HepG2 (cell line): ENCODE data around the gene CALML6. TPM values are rescaled to one million over a fixed set of nuclear protein-coding genes. Genes with fewer than 3 reads are reported as not detected.
A peak's percentile ranks its signal among the peaks of the same experiment; 100 is the strongest.

Experiments used
- ASH2L ChIP-seq: fragments of 300-600, 200-600 bp; sonication (generic); IDR thresholded peaks from 2 replicates; pipeline ENCODE4 v1.7.0; 2017; ENCODE audit warnings: low read depth, mild to moderate bottlenecking, moderate library complexity, mixed read lengths, low read length; ENCODE audit not compliant: insufficient read length
- FOXA3 ChIP-seq: IDR thresholded peaks from 2 replicates; pipeline ENCODE4 v1.6.1; 2016; ENCODE audit warnings: missing genetic modification reagents, missing compliant biosample characterization
- KAT8 ChIP-seq: IDR thresholded peaks from 2 replicates; pipeline ENCODE4 v1.6.1; 2016; ENCODE audit warnings: missing genetic modification reagents, missing compliant biosample characterization
- MED1 ChIP-seq: sonication (generic); formaldehyde crosslinking; IDR thresholded peaks from 2 replicates; pipeline ENCODE4 v1.4.0; 2020; ENCODE audit warnings: missing genetic modification reagents
- NONO ChIP-seq, 2 experiments: fragments of 450-650 bp in 1 of 2; sonication (generic) in 1 of 2; formaldehyde crosslinking in 1 of 2; IDR thresholded peaks in 1 of 2; conservative IDR thresholded peaks in 1 of 2; 2 replicates each; pipeline versions ENCODE4 v1.6.1 to v1.8.0; 2017 to 2022; ENCODE audit warnings: mild to moderate bottlenecking in 1 of 2, missing genetic modification reagents in 1 of 2, moderate library complexity in 1 of 2
- SOX6 ChIP-seq, 2 experiments: fragments of 450-650 bp in 1 of 2; sonication (generic) in 1 of 2; formaldehyde crosslinking in 1 of 2; IDR thresholded peaks; 2 replicates each; pipeline versions ENCODE4 v1.4.0 to v1.6.1; 2017 to 2020; ENCODE audit warnings: antibody characterized with exemption in 1 of 2, mild to moderate bottlenecking in 1 of 2, missing genetic modification reagents in 1 of 2
- ZNF232 ChIP-seq: sonication (generic); formaldehyde crosslinking; IDR thresholded peaks from 2 replicates; pipeline ENCODE4 v1.4.0; 2020; ENCODE audit warnings: missing genetic modification reagents, borderline replicate concordance
- ZNF296 ChIP-seq: sonication (generic); formaldehyde crosslinking; conservative IDR thresholded peaks from 2 replicates; pipeline ENCODE4 v1.5.0; 2020; ENCODE audit warnings: mild to moderate bottlenecking, missing genetic modification reagents
- ZNF33B ChIP-seq: sonication (generic); formaldehyde crosslinking; IDR thresholded peaks from 2 replicates; pipeline ENCODE4 v1.5.1; 2020; ENCODE audit warnings: mild to moderate bottlenecking, missing genetic modification reagents
- ZNF441 ChIP-seq: sonication (generic); formaldehyde crosslinking; IDR thresholded peaks from 2 replicates; pipeline ENCODE4 v1.7.0; 2021; ENCODE audit warnings: missing genetic modification reagents, borderline replicate concordance
- ZNF549 ChIP-seq: sonication (generic); formaldehyde crosslinking; IDR thresholded peaks from 2 replicates; pipeline ENCODE4 v1.5.0; 2020; ENCODE audit warnings: missing genetic modification reagents
- ZNF563 ChIP-seq: sonication (generic); formaldehyde crosslinking; IDR thresholded peaks from 2 replicates; pipeline ENCODE4 v1.8.0; 2022; ENCODE audit warnings: mild to moderate bottlenecking, moderate library complexity, missing genetic modification reagents
- ZNF713 ChIP-seq: sonication (generic); formaldehyde crosslinking; IDR thresholded peaks from 2 replicates; pipeline ENCODE4 v1.4.0; 2020; ENCODE audit warnings: mild to moderate bottlenecking, missing genetic modification reagents
- ZNF720 ChIP-seq: sonication (generic); formaldehyde crosslinking; IDR thresholded peaks from 2 replicates; pipeline ENCODE4 v1.4.0; 2020; ENCODE audit warnings: missing genetic modification reagents
- ZNF768 ChIP-seq: sonication (generic); formaldehyde crosslinking; IDR thresholded peaks from 2 replicates; pipeline ENCODE4 v1.4.0; 2020; ENCODE audit warnings: missing genetic modification reagents
- ZNF772 ChIP-seq: sonication (generic); formaldehyde crosslinking; IDR thresholded peaks from 2 replicates; pipeline ENCODE4 v1.5.0; 2020; ENCODE audit warnings: mild to moderate bottlenecking, missing genetic modification reagents
- polyA plus RNA-seq, 8 experiments: library from polyadenylated mRNA; depleted of rRNA in 3 of 8; stranded (reverse) in 7 of 8; unstranded in 1 of 8; fragments of >200 nt; fragmentation: Illumina TruSeq in 4 of 8; extraction: Trizol in 4 of 8; gene quantifications; 2 replicates each; pipeline versions ENCODE4 v1.2.1 to v1.2.3, GENCODE V29; 2011 to 2016; ENCODE audit warnings: low read depth in 4 of 8, missing spikeins in 1 of 8, mixed read lengths in 1 of 8; ENCODE audit not compliant: insufficient read depth in 1 of 8
- total RNA-seq, 5 experiments: library from RNA; depleted of rRNA; stranded (reverse); fragments of >200 nt; fragmentation: Illumina TruSeq; extraction: Trizol; gene quantifications; 2 replicates each; pipeline ENCODE4 v1.2.3, GENCODE V29; 2016; ENCODE audit warnings: low read depth in 1 of 5
- TF ChIP-seq, protein P1 (sequence below): IDR thresholded peaks from 2 replicates; pipeline ENCODE4 v1.6.1; 2016; ENCODE audit warnings: low read depth, missing genetic modification reagents, missing compliant biosample characterization
- TF ChIP-seq, protein P2 (sequence below): IDR thresholded peaks from 2 replicates; pipeline ENCODE4 v1.6.1; 2018; ENCODE audit warnings: missing genetic modification reagents, mild to moderate bottlenecking, missing compliant biosample characterization
- TF ChIP-seq, protein P3 (sequence below): sonication (generic); formaldehyde crosslinking; IDR thresholded peaks from 2 replicates; pipeline ENCODE4 v1.4.0; 2020; ENCODE audit warnings: mild to moderate bottlenecking, low read depth, missing genetic modification reagents
- TF ChIP-seq, protein P4 (sequence below): sonication (generic); formaldehyde crosslinking; IDR thresholded peaks from 2 replicates; pipeline ENCODE4 v1.8.0; 2023; ENCODE audit warnings: mild to moderate bottlenecking, missing genetic modification reagents

Gene CALML6
- total and polyA plus RNA-seq, 2 of the 13 experiments (the other 11 are each of a cell fraction or from before 2014, with no cell fraction given) = 0.11 to 0.12 TPM

DNA sequence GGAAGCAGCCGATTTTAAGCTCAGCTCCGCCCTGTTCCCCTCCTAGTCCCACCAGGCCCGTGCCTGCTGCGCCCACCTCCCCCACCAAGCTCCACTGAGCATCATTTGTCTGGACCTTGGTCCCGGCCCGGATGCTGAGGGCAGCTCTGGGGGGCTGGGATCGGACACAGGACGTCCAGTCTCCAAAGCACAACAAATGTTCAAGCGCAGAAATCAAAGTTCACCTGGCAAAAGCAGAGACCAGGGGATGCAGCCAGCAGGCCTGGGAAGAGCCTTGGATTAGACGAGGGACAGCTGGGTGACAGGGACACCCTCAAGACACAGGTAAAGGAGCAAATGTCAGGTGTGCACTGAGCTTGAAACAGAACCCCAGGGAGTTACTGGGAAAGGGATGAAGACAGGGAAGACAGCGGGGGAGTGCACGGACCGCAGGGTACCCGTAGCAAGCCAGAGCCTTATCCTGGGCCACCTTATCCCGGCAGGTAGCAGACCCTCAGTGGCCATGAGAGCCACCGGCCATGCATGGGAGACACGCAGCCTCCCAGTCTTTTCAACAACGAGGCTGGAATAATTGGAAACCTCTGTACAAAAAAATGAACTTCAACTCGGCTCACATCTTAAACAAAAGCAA, 26.3 kb downstream of the CALML6 start (continued):
- TF ChIP-seq, protein P1, sequence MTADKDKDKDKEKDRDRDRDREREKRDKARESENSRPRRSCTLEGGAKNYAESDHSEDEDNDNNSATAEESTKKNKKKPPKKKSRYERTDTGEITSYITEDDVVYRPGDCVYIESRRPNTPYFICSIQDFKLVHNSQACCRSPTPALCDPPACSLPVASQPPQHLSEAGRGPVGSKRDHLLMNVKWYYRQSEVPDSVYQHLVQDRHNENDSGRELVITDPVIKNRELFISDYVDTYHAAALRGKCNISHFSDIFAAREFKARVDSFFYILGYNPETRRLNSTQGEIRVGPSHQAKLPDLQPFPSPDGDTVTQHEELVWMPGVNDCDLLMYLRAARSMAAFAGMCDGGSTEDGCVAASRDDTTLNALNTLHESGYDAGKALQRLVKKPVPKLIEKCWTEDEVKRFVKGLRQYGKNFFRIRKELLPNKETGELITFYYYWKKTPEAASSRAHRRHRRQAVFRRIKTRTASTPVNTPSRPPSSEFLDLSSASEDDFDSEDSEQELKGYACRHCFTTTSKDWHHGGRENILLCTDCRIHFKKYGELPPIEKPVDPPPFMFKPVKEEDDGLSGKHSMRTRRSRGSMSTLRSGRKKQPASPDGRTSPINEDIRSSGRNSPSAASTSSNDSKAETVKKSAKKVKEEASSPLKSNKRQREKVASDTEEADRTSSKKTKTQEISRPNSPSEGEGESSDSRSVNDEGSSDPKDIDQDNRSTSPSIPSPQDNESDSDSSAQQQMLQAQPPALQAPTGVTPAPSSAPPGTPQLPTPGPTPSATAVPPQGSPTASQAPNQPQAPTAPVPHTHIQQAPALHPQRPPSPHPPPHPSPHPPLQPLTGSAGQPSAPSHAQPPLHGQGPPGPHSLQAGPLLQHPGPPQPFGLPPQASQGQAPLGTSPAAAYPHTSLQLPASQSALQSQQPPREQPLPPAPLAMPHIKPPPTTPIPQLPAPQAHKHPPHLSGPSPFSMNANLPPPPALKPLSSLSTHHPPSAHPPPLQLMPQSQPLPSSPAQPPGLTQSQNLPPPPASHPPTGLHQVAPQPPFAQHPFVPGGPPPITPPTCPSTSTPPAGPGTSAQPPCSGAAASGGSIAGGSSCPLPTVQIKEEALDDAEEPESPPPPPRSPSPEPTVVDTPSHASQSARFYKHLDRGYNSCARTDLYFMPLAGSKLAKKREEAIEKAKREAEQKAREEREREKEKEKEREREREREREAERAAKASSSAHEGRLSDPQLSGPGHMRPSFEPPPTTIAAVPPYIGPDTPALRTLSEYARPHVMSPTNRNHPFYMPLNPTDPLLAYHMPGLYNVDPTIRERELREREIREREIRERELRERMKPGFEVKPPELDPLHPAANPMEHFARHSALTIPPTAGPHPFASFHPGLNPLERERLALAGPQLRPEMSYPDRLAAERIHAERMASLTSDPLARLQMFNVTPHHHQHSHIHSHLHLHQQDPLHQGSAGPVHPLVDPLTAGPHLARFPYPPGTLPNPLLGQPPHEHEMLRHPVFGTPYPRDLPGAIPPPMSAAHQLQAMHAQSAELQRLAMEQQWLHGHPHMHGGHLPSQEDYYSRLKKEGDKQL (CRISPR knock-in tag) = peak; percentile 52; the same call in 1 of the 2 replicates
- TF ChIP-seq, protein P2, sequence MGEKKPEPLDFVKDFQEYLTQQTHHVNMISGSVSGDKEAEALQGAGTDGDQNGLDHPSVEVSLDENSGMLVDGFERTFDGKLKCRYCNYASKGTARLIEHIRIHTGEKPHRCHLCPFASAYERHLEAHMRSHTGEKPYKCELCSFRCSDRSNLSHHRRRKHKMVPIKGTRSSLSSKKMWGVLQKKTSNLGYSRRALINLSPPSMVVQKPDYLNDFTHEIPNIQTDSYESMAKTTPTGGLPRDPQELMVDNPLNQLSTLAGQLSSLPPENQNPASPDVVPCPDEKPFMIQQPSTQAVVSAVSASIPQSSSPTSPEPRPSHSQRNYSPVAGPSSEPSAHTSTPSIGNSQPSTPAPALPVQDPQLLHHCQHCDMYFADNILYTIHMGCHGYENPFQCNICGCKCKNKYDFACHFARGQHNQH (CRISPR knock-in tag) = peak; percentile 79; the same call in 1 of the 2 replicates
- no peak for TF ChIP-seq ZNF720
- TF ChIP-seq, protein P3, sequence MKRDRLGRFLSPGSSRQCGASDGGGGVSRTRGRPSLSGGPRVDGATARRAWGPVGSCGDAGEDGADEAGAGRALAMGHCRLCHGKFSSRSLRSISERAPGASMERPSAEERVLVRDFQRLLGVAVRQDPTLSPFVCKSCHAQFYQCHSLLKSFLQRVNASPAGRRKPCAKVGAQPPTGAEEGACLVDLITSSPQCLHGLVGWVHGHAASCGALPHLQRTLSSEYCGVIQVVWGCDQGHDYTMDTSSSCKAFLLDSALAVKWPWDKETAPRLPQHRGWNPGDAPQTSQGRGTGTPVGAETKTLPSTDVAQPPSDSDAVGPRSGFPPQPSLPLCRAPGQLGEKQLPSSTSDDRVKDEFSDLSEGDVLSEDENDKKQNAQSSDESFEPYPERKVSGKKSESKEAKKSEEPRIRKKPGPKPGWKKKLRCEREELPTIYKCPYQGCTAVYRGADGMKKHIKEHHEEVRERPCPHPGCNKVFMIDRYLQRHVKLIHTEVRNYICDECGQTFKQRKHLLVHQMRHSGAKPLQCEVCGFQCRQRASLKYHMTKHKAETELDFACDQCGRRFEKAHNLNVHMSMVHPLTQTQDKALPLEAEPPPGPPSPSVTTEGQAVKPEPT (CRISPR knock-in tag) = peak; percentile 37; the same call in 1 of the 2 replicates
- TF ChIP-seq ZNF772 (CRISPR knock-in tag) = peak; percentile 81; the same call in 1 of the 2 replicates
- peak; percentile 30 for TF ChIP-seq ZNF768 (CRISPR knock-in tag)
- peak; percentile 34; the same call in 1 of the 2 replicates for TF ChIP-seq ZNF563 (CRISPR knock-in tag)
- TF ChIP-seq ZNF232 (CRISPR knock-in tag) = peak; percentile 85; the same call in 1 of the 2 replicates
- TF ChIP-seq KAT8 = peak; percentile 76
- TF ChIP-seq ZNF713 (CRISPR knock-in tag) = 0 out of 2 replicates have a peak, but pooled peaks have one; percentile 50
- TF ChIP-seq FOXA3 (CRISPR knock-in tag) = peak; percentile 61; the same call in 1 of the 2 replicates
- TF ChIP-seq, protein P4, sequence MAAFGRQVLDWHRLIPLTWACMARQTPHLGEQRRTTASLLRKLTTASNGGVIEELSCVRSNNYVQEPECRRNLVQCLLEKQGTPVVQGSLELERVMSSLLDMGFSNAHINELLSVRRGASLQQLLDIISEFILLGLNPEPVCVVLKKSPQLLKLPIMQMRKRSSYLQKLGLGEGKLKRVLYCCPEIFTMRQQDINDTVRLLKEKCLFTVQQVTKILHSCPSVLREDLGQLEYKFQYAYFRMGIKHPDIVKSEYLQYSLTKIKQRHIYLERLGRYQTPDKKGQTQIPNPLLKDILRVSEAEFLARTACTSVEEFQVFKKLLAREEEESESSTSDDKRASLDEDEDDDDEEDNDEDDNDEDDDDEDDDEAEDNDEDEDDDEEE (CRISPR knock-in tag) = 0 out of 2 replicates have a peak, but pooled peaks have one; percentile 8
- no peak for TF ChIP-seq ZNF549
- no peak for TF ChIP-seq NONO (IDR thresholded peaks at IDR 0.05)
- TF ChIP-seq NONO (CRISPR knock-in tag; conservative IDR thresholded peaks at IDR 0.05) = peak; percentile 95
- TF ChIP-seq ASH2L = peak; percentile 70
- TF ChIP-seq MED1 (CRISPR knock-in tag) = peak; percentile 93
- TF ChIP-seq ZNF296 (CRISPR knock-in tag) = peak; percentile 86
- peak; percentile 95 for TF ChIP-seq ZNF441 (CRISPR knock-in tag)
- TF ChIP-seq ZNF33B (CRISPR knock-in tag) = peak; percentile 54; the same call in 1 of the 2 replicates
- no peak for TF ChIP-seq SOX6 (IDR thresholded peaks at IDR 0.05)
- peak; percentile 79 for TF ChIP-seq SOX6 (CRISPR knock-in tag; IDR thresholded peaks at IDR 0.05)
